Gastrocnemius medialis (tissue), 4 donors: ENCODE results near the gene EMD. TPM values are rescaled to one million over a fixed set of nuclear protein-coding genes. Genes with fewer than 3 reads are reported as not detected.

ENCODE experiments used
- ATAC-seq, 2 donors: fragments of 150-250 bp; one replicate each; pipeline ENCODE4 v1.9.1; 2016
- DNase-seq, 2 donors: peaks; one replicate each; pipeline ENCODE4 v3.0.0-alpha.2; 2019
- H3K27ac ChIP-seq, 4 donors: fragments of 200-600 bp; sonication (generic); 1 replicate in 1 of 4; 2 replicates in 3 of 4; pipeline ENCODE4 v1.5.1; 2016 to 2018; ENCODE audit warnings: mild to moderate bottlenecking in 2 of 4, moderate library complexity in 1 of 4
- H3K27me3 ChIP-seq, 3 donors: fragments of 200-600 bp; sonication (generic) in 2 of 3; 1 replicate in 1 of 3; 2 replicates in 2 of 3; pipeline versions ENCODE4 v1.5.1 to v1.6.0; 2016 to 2019; ENCODE audit warnings: mild to moderate bottlenecking in 1 of 3, moderate library complexity in 1 of 3
- H3K36me3 ChIP-seq, 2 donors: fragments of 200-600 bp; sonication (generic) in 1 of 2; one replicate each; pipeline ENCODE4 v1.5.1; 2017 to 2018
- H3K4me1 ChIP-seq, 2 donors: fragments of 200-600 bp; sonication (generic) in 1 of 2; one replicate each; pipeline ENCODE4 v1.5.1; 2016 to 2017; ENCODE audit warnings: mild to moderate bottlenecking in 2 of 2
- H3K4me3 ChIP-seq, 4 donors: fragments of 200-600 bp; sonication (generic) in 3 of 4; 1 replicate in 1 of 4; 2 replicates in 3 of 4; pipeline ENCODE4 v1.5.1; 2016 to 2019; ENCODE audit warnings: mild to moderate bottlenecking in 2 of 4
- H3K9me3 ChIP-seq, 3 donors: fragments of 200-600 bp; sonication (generic) in 2 of 3; 1 replicate in 1 of 3; 2 replicates in 2 of 3; pipeline ENCODE4 v1.5.1; 2016 to 2019
- POLR2A ChIP-seq, 2 donors: fragments of 450-650 bp; IDR thresholded peaks; one replicate each; pipeline ENCODE4 v1.6.1; 2017; ENCODE audit warnings: antibody characterized with exemption in 2 of 2, mild to moderate bottlenecking in 2 of 2, moderate library complexity in 2 of 2
- in situ Hi-C, 4 donors: fragments of 200-750 bp; cut with MboI; loops; one replicate each; pipeline versions ENCODE4 v1.15.0 to v1.8.0; 2017; ENCODE audit warnings: low sequenced_read_pairs in 4 of 4
- intact Hi-C: fragments of 100-400 bp; cut with DNase I; formaldehyde crosslinking; loops from one replicate; pipeline ENCODE4 v1.15.1; 2023; ENCODE audit warnings: low total_unique reads
- total RNA-seq, 4 donors: library from RNA; depleted of rRNA; stranded (reverse); fragments of >200 nt; gene quantifications; one replicate each; pipeline versions ENCODE4 v1.1.0 to v1.2.3, GENCODE V29; 2016
- TF ChIP-seq, protein P1 (sequence below), 5 experiments: fragments of 450-650 bp in 3 of 5; fragments of 200-600 bp in 2 of 5; sonication (generic) in 2 of 5; IDR thresholded peaks in 4 of 5; conservative IDR thresholded peaks in 1 of 5; 1 replicate in 4 of 5; 2 replicates in 1 of 5; pipeline ENCODE4 v1.5.1; 2016 to 2019; ENCODE audit warnings: antibody characterized with exemption in 5 of 5, mild to moderate bottlenecking in 3 of 5, moderate library complexity in 3 of 5

EMD gene
- total RNA-seq, 4 donors from 2014 or later = 36.2 to 61.5 (median 53.2) TPM

DNA sequence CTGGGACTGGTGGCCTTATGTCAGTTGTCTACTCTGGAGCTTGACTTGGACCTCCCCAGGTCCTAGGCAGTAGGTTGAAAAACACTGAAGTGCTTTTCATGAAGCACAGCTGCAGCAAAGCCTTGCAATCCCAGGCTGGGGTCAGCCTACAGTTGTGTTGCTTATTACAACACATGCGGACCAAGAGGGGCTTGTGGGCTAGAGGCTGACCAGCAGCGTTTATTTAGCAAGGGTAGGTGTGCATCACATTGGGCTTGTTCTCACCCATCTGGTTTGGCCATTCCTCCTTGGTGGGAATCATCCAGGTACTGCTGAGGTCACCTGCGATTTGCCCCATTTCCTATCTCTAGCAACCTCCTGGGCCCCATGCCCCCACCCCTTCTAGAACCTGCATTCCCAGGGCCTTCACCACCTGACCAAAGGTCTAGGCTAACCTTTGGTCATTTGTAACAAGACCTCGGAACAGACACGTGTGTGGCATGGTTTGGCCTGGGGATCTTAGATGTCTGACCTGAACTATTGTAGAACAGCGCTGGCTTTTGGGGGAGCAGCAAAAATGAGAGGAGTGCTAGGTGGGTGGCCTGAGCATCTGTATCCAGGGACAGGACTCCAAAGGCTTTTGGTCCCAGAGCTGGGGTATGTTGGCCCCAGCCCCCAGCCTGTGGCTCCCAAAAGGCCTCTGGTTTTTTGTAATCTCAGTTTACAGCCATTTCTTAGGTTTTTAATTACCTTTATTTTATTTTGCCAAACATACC, 22.1 kb downstream of the EMD start:
- intact Hi-C loops = no loop called here
- ATAC-seq (no peak), DNase-seq (no peak)
- no peaks in the 10 kb centered on the region for H3K9me3 ChIP-seq
- H3K27me3 ChIP-seq = no peaks in the 10 kb centered on the region
- H3K27ac ChIP-seq = peak overlapping the region; percentile 38 to 98 (median 54)
- peaks cover 0 to 14% of the 10 kb centered on the region in 2 donors for H3K36me3 ChIP-seq
- H3K4me3 ChIP-seq = no peak overlapping the region
- in situ Hi-C loops = loop anchor here in 2 of 4 donors (25.0 kb wide), 1 partner anchor 136 kb away; the partner anchor contains the start of genes G6PD (in 2 of the 2) and IKBKG (in 2 of the 2)
- H3K4me1 ChIP-seq = peaks cover 10 to 18% of the 10 kb centered on the region in 2 donors
- TF ChIP-seq, protein P1, sequence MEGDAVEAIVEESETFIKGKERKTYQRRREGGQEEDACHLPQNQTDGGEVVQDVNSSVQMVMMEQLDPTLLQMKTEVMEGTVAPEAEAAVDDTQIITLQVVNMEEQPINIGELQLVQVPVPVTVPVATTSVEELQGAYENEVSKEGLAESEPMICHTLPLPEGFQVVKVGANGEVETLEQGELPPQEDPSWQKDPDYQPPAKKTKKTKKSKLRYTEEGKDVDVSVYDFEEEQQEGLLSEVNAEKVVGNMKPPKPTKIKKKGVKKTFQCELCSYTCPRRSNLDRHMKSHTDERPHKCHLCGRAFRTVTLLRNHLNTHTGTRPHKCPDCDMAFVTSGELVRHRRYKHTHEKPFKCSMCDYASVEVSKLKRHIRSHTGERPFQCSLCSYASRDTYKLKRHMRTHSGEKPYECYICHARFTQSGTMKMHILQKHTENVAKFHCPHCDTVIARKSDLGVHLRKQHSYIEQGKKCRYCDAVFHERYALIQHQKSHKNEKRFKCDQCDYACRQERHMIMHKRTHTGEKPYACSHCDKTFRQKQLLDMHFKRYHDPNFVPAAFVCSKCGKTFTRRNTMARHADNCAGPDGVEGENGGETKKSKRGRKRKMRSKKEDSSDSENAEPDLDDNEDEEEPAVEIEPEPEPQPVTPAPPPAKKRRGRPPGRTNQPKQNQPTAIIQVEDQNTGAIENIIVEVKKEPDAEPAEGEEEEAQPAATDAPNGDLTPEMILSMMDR (IDR thresholded peaks at IDR 0.05 in 4 of 5, conservative IDR thresholded peaks at IDR 0.05 in 1 of 5) = no peak
- no peak for TF ChIP-seq POLR2A (IDR thresholded peaks at IDR 0.05)

DNA sequence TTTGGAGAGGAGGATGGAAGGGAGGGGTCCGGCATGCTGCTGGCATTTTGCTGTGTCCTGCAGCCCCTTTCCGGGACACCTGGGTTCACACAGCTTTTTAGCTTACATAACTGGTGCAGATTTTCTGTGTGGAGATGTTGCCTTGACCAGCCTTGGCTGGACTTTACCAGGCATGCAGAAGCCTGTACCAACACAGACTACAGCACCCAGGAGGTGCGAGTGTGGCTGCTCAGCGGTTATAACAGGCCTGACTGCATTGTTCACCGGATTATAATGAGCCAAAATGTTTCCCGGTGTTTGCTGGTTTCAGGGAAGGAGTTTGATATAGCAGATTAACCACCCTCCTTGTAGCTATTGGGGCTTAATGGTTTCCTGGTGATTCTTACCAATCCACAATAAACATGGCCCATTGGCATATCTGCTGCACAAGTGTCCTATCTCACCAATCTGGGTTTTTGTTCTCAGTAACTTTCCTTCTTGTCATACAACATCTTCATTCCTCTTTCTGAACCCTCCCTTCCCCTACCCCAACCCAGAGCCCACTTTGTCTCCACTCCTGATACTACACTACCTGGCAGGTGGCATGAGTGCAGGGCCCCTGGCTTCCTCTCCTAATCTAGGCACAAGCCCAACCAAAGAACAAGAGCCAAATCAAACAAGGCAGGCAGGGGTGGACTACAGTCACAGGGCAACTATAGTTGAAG, 23.0 kb downstream of the EMD start:
- intact Hi-C loops = no loop called here
- no peaks in the 10 kb centered on the region for H3K27me3 ChIP-seq
- no peak for ATAC-seq
- no peaks in the 10 kb centered on the region for H3K9me3 ChIP-seq
- peaks cover 0 to 14% of the 10 kb centered on the region in 2 donors for H3K36me3 ChIP-seq
- TF ChIP-seq, protein P1 (IDR thresholded peaks at IDR 0.05 in 4 of 5, conservative IDR thresholded peaks at IDR 0.05 in 1 of 5) = no peak
- TF ChIP-seq POLR2A (IDR thresholded peaks at IDR 0.05) = no peak
- DNase-seq = no peak
- H3K27ac ChIP-seq = peak overlapping the region; percentile 38 to 98 (median 54)
- in situ Hi-C loops = loop anchor here in 2 of 4 donors (25.0 kb wide), 1 partner anchor 135 kb away; the partner anchor contains the start of genes G6PD (in 2 of the 2) and IKBKG (in 2 of the 2)
- H3K4me1 ChIP-seq = peaks cover 10 to 18% of the 10 kb centered on the region in 2 donors
- H3K4me3 ChIP-seq = no peak overlapping the region

DNA sequence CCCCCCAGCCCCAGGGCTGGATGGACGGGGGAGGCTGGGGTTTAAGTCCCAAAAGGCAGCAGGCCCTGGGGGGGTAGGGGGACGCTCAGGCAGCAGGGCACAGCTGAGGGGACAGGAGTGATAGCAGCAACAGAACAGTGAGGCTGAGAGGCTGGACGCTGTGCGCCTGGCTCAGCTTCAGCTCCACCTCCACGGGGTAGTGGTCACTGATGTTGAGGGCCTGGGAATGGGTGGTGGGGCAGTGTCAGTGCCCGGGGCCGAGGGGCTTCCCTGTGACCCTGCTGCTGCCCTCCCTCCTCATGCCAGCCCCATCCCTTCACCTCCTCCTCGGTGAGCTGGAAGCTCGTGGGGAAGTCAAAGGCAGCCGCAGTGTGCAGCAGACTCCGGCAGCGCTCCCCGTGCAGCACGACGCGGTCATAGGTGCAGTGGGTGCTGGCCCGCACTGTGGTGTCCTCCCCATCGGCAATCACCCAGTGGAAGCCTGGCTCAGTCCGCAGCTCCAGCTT, 23.6 kb downstream of the EMD start:
- H3K9me3 ChIP-seq = no peaks in the 10 kb centered on the region
- no peak for ATAC-seq
- in situ Hi-C loops (loop anchor here in 2 of 4 donors (25.0 kb wide), 1 partner anchor 135 kb away; the partner anchor contains the start of genes G6PD (in 2 of the 2) and IKBKG (in 2 of the 2)), intact Hi-C loops (no loop called here)
- H3K36me3 ChIP-seq = peaks cover 0 to 14% of the 10 kb centered on the region in 2 donors
- TF ChIP-seq POLR2A (IDR thresholded peaks at IDR 0.05) = no peak
- TF ChIP-seq, protein P1 (IDR thresholded peaks at IDR 0.05 in 4 of 5, conservative IDR thresholded peaks at IDR 0.05 in 1 of 5) = no peak
- DNase-seq = no peak
- H3K4me3 ChIP-seq = no peak overlapping the region
- peak overlapping the region in 1 of 4 donors; percentile 98 for H3K27ac ChIP-seq
- no peaks in the 10 kb centered on the region for H3K27me3 ChIP-seq
- H3K4me1 ChIP-seq = peaks cover 10 to 19% of the 10 kb centered on the region in 2 donors

DNA sequence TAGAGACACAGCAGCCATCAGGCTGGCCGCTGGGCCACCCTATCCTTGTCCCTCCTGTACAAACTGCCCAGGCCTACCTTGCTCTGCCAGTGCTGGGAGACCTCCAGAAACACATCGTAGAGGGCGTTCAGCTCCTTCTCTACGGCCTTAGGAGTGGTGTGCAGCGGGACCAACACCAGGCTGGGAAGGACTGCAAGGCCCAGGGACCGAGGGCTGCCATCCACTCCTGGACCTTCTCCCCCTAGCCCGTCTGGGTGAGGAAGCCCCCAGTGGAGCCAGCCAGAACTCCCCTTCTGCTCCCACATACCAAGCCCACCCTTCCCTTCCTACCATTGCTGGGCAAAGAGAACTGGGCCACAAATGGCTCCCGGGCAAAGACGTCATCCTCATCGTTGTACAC, 24.1 kb downstream of the EMD start:
- H3K4me3 ChIP-seq = no peak overlapping the region
- no peak overlapping the region for H3K27ac ChIP-seq
- ATAC-seq = no peak
- H3K27me3 ChIP-seq = no peaks in the 10 kb centered on the region
- peaks cover 16 to 24% of the 10 kb centered on the region in 2 donors for H3K4me1 ChIP-seq
- in situ Hi-C loops = loop anchor here in 2 of 4 donors (25.0 kb wide), 1 partner anchor 134 kb away; the partner anchor contains the start of genes G6PD (in 2 of the 2) and IKBKG (in 2 of the 2)
- intact Hi-C loops = no loop called here
- DNase-seq = no peak
- peaks cover 0 to 14% of the 10 kb centered on the region in 2 donors for H3K36me3 ChIP-seq
- no peaks in the 10 kb centered on the region for H3K9me3 ChIP-seq
- no peak for TF ChIP-seq POLR2A (IDR thresholded peaks at IDR 0.05)
- TF ChIP-seq, protein P1 (IDR thresholded peaks at IDR 0.05 in 4 of 5, conservative IDR thresholded peaks at IDR 0.05 in 1 of 5) = no peak
